ENCODE measurements around the gene DGKE.

The DGKE gene

DNA sequence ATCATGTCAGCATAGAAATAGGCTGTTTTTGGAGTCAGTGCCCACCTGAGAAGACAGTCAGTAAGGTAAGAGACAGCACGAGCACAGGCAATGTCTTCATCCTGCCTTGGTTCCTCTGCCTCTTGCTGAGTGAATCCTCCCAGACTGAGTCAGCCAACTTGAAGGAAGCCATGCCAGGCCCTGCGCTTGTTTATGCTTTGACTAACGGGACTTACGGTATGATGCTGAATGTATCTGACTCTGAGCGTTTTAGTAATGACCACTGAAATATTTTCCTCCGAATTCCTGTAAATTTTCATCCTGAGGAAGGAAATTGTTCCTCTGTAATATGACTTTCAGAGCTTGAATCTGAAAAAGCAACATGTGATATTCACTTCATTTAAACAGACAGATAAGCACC, 18.2 kb upstream of the DGKE start:
- DNase-seq (ENCODE audit: low spot score) = no peak

DNA sequence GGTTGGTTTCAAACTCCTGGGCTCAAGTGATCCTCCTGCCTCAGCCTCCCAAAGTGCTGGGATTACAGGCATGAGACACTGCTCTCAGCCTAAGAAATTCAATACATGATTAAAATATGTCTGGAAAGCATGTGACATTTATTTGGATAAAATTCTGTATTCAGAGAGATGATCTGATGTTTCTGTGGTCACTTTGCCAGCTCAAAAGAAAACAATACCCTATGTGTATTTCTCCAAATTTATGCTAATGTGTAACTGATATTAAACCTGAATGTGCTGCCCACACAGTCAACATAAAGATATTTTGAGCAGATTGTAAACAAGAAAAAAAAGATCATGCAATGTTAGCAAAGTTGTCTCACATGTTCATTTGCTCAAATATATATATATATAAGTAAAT, 16.9 kb upstream of the DGKE start:
- DNase-seq (ENCODE audit: low spot score) = no peak

DNA sequence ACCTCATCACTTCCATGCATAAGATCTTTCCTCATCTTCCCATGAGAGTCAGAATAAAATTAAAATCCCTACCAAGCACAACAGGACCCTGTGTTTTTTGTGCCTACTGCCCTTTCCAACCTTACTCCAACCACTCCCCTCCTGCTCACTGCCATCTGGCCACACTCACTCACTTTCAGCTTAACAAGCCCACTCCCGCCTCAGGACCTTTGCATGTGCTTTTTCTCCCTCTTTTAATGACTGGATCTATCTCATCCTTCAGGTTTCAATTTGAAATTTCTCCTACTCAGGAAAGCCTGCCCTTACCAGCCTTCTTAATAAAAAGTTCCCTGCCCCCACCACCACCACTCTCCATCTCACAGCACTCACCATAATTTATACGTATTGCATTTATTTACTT, 14.9 kb upstream of the DGKE start:
- DNase-seq (ENCODE audit: low spot score) = no peak

DNA sequence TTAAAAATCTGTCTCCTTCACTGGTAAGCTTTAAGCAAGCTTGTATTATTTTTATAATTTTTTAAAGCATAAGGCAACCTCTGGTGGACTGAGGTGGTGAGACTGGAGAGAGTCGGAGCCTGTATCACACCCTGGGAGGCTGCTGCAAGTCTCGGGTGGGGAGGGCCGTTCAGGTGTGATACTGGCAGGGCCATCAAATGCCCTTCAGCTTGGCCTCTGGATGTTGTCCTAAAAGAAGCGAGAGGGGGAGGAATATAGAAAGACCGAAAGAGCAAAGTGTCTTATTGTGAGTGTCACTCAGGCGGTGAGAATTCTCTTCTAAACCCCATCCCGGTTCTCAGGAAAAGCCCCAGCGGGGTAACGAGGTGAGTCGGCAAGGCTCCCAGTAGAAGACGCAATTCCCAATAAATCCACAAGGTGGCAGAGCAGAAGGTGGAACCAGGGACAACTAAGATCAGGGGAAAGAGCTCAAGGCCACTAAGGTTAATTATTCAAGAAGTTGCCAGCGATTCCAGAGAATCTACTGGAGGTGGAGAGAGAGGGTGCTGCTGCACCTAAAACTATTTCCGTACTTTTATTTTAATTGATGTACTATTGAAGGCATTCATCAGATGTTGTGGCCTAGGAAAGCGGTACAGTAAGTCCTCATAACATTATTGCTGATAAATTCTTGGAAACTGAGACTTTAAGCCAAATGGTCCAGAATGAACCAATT, 14.4 kb upstream of the DGKE start:
- DNase-seq (ENCODE audit: low spot score) = peak; percentile 86

GRCh38 chr17:56820207-56820606, 13.7 kb upstream of the DGKE start:
- DNase-seq (ENCODE audit: low spot score) = no peak

GRCh38 chr17:56821847-56822534, 12.0 kb upstream of the DGKE start:
- no peak for DNase-seq (ENCODE audit: low spot score)

GRCh38 chr17:56822725-56823124, 11.2 kb upstream of the DGKE start:
- no peak for DNase-seq (ENCODE audit: low spot score)

- no peak for DNase-seq (ENCODE audit: low spot score)
These were observed 10.1 kb upstream of the DGKE start for GRCh38 chr17:56823848-56824247.

GRCh38 chr17:56824503-56824902, 9.4 kb upstream of the DGKE start:
- DNase-seq (ENCODE audit: low spot score) = no peak

GRCh38 chr17:56826611-56827414, 7.1 kb upstream of the DGKE start:
- no peak for DNase-seq (ENCODE audit: low spot score)

DNA sequence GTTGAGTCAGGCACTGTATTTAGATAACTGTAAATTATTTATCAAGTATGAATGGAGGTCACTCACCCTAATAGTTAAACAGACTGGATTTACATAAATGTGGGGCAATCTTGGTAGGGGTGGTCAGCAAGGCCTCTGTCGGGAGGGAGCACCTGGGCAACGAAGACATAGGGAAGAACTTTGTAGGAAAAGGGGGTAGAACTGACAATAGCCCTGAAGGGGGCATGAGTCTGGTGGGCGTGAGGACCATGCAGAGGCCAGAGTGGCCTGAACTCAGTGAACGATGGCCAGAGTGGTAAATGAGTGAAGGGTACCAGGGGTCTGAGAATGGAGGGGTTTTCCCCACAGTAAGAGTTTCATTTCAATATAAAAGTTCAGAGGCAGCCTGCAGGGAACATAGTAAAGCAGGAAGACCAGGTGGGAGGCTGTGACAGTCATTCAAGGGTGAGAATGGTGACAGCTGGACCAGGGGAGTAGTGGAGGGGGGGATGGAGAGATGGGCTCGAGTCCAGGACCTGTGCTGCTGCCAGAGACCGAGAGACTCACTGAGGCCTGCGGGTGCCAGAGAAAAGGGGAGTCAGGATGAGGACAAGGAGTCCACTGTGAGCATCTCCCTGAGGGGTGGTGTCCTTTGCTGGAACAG, 3.1 kb upstream of the DGKE start:
- no peak for DNase-seq (ENCODE audit: low spot score)

DNA sequence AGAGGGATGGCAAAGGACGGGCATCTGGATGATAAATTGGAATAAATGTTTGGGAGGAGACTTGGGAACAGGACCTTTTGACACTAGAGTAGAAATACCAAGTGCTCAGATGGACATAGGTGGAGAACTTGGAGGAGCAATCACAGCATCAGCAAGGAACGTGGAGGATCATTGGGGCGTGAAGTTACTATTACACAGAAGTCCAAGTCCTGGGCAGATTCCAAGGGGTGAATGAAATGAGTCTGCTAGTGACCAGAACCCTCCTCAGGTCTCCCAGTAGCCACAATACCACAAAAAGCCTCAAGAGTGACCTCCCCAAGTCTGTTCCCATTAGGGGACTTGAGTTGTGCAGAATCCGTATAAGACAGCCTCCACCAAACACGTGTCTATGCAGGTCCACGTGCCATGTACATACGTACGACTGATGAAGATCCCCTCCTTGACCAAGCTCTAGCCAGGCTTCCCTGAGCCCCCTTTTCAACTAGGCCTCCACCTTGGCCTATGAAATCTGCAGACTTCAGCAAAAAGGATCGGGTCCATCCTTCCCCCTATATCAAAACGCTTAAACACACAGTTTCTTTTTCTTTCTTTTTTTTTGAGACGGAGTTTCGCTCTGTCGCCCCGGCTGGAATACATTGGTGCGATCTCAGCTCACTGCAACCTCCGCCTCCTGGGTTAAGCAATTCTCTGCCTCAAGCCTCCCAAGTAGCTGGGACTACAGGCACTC, 2.4 kb upstream of the DGKE start:
- no peak for DNase-seq (ENCODE audit: low spot score)

GRCh38 chr17:56832446-56832845, 1.5 kb upstream of the DGKE start:
- DNase-seq (ENCODE audit: low spot score) = no peak

DNA sequence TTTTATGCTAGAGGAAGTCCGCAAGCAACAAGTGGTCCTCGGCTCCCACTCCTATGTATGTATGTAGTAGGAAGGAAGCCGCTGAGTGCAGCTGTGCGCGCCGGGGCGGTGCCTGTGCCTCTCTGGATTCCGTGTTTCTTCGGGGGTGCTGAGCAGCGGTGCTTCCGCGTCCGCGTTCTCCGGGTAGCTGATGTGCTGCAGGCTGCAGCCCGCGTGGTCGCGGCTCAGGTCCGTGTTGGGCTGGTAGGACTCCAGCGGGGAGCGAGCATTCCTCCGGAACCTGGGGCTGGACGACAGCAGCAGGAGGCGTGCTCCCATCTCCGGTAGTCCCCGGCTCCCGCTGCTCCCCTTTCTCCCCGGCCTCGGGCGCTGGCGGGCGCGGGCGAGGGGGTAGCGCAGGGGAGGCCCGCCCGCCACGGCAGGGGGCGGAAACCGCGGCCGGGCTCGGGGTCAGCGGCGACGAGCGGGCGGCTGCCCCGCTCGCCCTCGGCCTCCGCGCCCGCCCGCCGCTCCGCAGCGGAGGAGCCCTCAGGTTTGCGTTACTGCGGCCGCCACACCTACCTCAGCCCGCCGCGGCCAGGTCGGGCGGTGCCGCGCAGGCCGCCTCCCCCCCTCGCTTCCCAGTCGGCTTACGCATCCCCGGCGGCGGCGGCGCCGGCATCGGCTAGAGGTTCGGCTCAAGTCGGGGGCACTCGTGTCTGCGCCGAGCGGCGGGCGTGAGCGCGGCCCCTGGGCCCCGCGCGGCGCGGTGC, 718 bp upstream of the DGKE start:
- peak; percentile 67 for DNase-seq (ENCODE audit: low spot score)

DNA sequence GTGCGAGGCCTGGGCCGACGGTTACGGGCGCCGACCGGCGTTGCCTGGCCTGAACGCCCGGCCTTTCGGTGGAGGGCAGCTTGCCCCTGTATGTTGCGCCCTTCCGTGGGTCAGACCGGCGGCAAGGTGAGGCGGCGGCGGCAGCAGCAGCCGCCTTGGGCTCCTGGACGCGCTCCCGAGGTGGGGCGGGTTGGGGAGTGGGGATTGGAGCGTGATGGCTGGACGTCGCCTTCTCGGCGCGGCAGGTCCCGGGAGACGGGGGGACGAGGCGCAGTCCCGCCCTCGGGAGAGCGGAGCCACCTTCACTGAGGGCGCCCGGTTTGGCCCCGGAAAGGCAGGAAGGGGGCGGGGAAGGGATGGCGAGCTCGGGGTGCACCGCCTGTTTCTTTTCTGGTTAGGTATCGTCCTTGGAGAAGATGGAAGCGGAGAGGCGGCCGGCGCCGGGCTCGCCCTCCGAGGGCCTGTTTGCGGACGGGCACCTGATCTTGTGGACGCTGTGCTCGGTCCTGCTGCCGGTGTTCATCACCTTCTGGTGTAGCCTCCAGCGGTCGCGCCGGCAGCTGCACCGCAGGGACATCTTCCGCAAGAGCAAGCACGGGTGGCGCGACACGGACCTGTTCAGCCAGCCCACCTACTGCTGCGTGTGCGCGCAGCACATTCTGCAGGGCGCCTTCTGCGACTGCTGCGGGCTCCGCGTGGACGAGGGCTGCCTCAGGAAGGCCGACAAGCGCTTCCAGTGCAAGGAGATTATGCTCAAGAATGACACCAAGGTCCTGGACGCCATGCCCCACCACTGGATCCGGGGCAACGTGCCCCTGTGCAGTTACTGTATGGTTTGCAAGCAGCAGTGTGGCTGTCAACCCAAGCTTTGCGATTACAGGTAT, 671 bp downstream of the DGKE start:
- peak; percentile 71 for DNase-seq (ENCODE audit: low spot score)

GRCh38 chr17:56835264-56835585, 1.3 kb downstream of the DGKE start:
- DNase-seq (ENCODE audit: low spot score) = no peak

DNA sequence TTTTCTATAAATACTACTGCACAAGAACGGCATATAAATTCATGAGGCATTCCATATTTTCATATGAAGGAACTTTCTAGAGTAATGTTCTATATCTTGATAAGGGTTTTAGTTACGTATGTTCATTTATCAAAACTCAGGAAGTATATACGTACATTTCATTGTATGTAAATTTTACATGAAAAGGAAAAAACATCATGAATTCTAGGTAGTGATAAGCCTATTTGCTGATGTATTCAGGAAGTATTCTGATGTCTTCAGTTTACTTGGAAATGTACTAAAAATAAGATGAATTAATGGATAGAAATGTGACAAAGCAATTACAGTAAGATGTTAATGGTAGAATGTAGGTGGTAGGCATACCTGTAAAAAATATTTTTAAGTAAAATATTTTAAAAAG, 4.7 kb downstream of the DGKE start:
- no peak for DNase-seq (ENCODE audit: low spot score)

DNA sequence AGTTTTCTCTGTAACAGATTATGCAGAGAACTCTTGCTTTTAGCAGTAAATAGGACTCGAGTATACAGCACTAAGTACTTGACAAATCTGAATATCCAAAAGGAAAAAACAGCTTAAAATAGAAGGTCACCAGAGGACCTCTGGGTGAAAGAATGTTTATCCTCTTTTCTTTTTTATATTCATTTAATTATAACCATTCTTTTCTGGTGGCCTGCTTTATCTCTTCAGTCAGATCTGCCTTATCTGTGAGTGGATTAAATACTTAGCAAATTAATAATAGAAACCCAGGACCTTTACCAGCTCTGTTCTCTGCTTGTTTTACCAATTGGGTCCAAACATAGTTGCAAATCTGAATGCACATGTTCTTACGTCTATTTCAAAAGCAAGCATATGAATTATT, 8.6 kb downstream of the DGKE start:
- no peak for DNase-seq (ENCODE audit: low spot score)

GRCh38 chr17:56845934-56846333, 12.0 kb downstream of the DGKE start:
- no peak for DNase-seq (ENCODE audit: low spot score)

DNA sequence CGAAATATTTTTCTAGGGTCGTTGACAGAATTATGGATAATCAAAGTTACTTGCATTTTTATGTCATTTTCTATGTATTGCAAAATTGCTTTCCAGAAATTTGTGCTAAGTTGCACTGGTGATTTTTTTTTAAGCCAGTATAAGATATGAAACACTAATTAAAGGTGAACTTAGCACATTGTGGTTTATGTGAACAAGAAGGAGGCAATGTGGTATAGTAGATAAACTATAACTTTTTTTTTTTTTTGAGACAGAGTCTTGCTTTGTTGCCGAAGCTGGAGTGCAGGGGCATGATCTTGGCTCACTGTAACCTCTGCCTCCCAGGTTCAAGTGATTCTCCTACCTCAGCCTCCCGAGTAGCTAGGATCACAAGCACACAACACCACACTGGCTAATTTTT, 13.2 kb downstream of the DGKE start:
- no peak for DNase-seq (ENCODE audit: low spot score)
